H7 (cell line): ENCODE results near the gene ADAM15. TPM values are rescaled to one million over a fixed set of nuclear protein-coding genes. Genes with fewer than 3 reads are reported as not detected.

Experiments used
- DNase-seq: peaks from one replicate; pipeline ENCODE4 v3.0.0; 2012
- H3K27me3 ChIP-seq: 2 replicates; pipeline ENCODE4 v1.6.0; 2011; ENCODE audit warnings: mild to moderate bottlenecking, low read length; ENCODE audit not compliant: control insufficient read depth, insufficient read depth
- H3K36me3 ChIP-seq: replicated peaks from 2 replicates; pipeline ENCODE4 v1.5.1; 2011; ENCODE audit warnings: low read length; ENCODE audit not compliant: control insufficient read depth, insufficient read depth
- H3K4me3 ChIP-seq: 2 replicates; pipeline ENCODE4 v1.5.1; 2011; ENCODE audit warnings: low read depth, mild to moderate bottlenecking, control low read depth, low read length, moderate library complexity; ENCODE audit not compliant: insufficient read depth
- total RNA-seq: library from RNA; depleted of rRNA; stranded (reverse); fragments of >200 nt; shearing (Covaris generic); gene quantifications from 2 replicates; pipeline ENCODE4 v1.2.3, GENCODE V29; 2014

The ADAM15 gene
- total RNA-seq, 1 experiment from 2014 or later: 34.9 TPM

DNA sequence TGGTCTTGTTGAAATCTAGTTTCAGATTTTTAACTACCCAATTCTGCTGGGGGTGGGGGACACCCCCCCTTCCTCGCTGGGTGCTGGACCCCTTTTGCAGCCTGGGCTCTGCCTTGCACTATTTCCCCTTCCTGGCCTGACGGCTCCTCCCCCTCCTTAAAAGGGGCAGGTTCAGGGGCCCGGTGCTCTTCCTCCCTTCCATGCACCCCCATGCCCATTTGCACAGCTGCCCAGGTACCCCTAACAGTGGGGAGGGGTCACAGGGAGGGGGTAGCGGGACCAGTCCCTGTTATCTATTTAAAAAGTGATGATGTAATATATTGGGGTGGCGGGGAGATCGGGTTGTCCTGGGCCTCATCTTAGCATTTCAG is 33.2 kb upstream of the ADAM15 start:
- peak; percentile 62 for DNase-seq
- Histone ChIP-seq H3K27me3 (no peaks in the 10 kb centered on the region), H3K4me3 (peak overlapping the region; percentile 49), H3K36me3 (peaks cover 7% of the 10 kb centered on the region)

DNA sequence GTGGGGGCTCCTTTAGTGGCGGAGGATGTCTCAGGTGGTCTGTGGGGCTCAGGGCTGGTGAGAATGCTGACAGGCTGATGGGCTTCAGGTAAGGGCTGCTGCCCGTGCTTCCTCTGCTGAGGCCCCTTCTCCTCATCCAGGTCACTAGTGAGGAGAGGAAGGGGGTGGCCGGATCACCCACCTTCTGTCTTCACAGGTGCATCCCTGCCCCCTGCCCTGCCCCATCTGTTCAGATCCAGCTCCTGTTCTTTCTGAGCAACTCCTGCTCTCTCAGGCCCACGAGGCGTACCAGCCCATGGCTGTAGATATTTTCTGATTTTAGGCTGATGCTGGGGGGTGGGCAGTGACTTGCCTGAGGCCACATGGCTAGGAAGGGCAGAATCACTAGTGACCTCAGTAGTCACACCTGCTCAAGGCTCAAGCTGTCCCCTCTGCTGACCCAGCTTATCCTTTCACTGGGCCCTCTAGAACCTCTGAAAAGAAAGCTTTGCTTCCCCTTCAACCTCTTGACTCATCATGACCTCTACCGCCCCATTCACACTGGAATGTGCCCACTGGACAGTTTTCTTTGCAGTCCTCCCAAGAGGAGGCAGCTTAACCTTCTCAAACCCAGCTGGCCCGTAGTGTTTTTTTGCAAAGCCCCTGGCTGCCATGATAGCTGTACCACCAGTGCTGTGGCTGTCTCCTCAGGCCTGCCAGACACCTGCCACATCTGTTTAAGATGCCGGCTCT is 32.3 kb upstream of the ADAM15 start:
- DNase-seq: no peak
- H3K4me3 ChIP-seq: no peak overlapping the region
- no peaks in the 10 kb centered on the region; the same call in 1 of the 2 replicates for H3K27me3 ChIP-seq
- peaks cover 7% of the 10 kb centered on the region for H3K36me3 ChIP-seq

DNA sequence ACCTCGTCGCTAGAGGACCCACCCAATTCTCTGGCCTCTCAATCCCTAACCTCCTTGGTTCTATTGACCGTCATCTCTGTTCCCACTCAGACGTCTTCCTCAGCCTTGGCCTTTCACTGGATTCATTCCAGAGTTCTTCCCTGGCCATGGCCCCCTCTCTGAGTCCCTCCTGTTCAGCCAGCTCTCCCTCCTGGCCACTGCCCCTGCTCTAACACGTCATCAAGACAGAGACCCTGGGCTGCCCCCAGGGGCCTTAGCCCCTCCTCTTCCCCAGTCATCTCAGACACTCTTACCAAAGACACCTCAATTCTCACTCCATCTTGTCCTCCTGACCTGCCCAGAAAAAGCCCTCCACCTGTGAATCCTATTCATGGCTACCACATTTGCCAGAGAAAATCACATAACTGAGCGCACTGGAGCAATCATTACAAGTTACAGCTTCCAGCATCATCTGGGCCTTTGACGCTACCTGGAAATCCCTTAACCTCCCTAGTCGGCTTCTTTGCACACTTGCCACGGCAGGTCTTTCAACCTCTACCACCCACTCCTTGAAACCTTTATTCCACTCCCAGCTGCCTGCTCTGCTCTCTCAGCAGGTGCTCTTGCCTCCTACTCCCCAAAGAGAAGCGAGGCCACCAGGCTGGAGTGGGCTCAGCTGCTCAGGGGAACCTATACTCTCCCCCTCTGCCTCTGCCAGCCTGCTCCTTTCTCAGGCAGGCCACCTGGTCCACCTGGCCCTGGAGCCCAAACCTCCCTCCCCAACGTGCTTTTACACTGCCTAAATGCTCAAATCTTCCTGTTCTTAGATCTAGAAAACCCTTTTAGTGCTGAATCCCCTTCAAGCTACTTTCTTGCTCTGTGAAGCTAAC is 31.5 kb upstream of the ADAM15 start:
- DNase-seq: peak; percentile 41
- H3K36me3 ChIP-seq: peaks cover 5% of the 10 kb centered on the region
- no peaks in the 10 kb centered on the region; the same call in 1 of the 2 replicates for H3K27me3 ChIP-seq
- H3K4me3 ChIP-seq: no peak overlapping the region

DNA sequence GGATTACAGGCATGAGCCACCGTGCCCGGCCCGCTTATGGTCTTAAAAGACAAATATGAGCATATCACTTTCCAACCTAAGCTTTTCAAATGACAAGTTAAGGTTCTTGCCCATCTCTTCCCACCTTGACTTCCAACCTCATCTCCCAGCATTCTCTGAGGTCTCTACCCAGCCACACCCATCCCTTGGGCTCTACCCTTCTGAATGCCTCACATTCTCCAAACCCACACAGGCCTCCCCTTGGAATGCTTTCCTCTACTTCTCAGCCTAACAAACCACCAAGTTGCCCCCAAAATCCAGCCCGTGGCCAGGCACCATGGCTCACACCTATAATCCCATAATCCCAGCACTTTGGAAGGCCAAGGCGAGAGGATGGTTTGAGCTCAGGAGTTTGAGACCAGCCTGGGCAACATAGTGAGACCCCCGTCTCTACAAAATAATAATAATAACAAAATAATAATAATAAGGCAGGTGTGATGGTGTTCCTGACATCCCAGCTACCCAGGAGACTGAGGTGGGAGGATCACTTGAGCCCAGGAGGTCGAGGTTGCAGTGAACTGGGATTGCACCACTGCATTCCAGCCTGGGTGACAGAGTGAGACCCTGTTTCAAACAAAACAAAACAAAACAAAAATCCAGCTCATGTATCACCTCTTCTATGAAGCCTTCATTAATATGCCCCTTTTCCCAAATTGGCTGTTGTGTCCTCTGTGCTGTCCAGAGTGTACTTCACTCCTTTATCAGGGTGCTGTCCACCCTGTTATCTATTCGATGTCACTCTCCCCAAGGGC is 28.8 kb upstream of the ADAM15 start:
- DNase-seq: no peak
- Histone ChIP-seq H3K4me3 (no peak overlapping the region), H3K27me3 (no peaks in the 10 kb centered on the region; the same call in 1 of the 2 replicates), H3K36me3 (no peaks in the 10 kb centered on the region)

DNA sequence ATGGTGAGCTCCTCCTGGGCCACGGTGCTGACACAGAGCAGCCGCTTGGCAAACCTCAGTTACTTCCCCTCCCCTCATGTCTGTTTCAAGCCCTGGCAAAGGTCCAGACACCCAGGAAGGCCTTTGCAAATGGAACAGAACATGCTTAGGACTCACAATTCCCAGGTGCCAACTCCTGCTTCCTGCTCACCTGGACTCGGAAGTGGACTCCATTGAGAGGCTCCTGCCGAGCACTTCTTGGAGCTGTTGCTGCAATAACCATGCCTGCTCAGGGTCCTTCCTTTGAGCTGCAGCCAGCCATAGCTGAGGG is 28.2 kb upstream of the ADAM15 start:
- DNase-seq: no peak
- Histone ChIP-seq H3K36me3 (no peaks in the 10 kb centered on the region), H3K4me3 (no peak overlapping the region), H3K27me3 (no peaks in the 10 kb centered on the region; the same call in 1 of the 2 replicates)

DNA sequence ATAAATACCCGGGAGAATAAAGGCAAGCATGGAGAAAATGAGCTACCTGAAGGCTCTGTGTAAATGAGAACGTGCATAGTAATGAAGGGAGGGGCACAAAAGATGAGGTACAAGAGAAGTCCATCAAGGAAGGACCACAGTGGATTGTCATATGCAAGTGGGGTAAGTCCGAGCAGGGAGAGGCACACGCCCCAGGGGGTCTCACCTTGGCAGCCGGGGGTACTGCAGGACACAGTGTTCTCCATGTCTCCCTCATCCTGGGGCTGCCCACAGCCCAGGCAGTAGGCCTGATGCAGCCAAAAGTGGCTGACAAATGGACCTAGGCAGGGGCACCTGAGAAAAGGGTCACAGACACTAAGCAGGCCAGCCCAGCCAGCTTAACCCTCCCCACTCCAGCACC is 27.5 kb upstream of the ADAM15 start:
- DNase-seq: peak; percentile 51
- H3K4me3 ChIP-seq: no peak overlapping the region
- H3K27me3 ChIP-seq: no peaks in the 10 kb centered on the region; the same call in 1 of the 2 replicates
- no peaks in the 10 kb centered on the region for H3K36me3 ChIP-seq

DNA sequence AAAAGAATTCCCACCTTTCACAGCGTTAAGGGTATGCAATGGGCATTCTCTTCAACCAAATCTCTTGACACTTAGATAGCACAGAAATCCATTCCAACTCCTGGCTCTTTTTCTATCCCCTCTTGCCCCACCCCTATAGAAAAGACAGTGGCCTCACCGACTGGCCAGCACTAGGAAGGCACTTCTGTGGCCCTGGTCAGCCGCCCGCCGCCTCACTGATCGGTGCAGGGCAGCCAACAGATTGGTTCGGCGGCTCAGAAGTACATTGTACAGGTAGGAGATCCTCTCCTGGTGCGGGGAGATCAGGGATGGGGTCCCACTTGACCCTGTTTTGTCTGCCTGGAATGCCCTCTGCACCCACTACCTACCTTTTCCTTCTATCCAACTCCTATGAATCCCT is 26.8 kb upstream of the ADAM15 start:
- Histone ChIP-seq H3K4me3 (no peak overlapping the region), H3K27me3 (no peaks in the 10 kb centered on the region; the same call in 1 of the 2 replicates), H3K36me3 (no peaks in the 10 kb centered on the region)
- DNase-seq: no peak

DNA sequence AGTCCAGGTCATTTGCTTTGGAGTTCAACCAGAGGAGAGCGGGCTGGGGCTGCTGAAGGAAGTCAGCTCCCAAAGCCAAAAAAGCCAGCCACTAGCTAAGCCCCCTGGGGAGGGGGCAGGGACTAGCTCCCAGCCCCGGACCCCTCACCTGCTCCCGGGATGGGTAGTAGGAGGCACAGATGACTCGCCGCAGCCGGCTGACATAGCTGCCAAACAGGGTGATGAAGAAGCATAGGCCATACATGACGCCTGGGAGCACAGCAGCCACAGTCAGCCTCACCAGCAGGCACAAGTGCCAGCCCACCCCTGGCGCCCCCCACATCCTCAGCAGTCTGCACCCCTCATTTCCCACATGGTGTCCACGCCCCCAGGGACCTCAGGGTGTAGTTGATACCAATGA is 25.0 kb upstream of the ADAM15 start:
- Histone ChIP-seq H3K4me3 (no peak overlapping the region), H3K36me3 (no peaks in the 10 kb centered on the region), H3K27me3 (no peaks in the 10 kb centered on the region; the same call in 1 of the 2 replicates)
- DNase-seq: peak; percentile 64

DNA sequence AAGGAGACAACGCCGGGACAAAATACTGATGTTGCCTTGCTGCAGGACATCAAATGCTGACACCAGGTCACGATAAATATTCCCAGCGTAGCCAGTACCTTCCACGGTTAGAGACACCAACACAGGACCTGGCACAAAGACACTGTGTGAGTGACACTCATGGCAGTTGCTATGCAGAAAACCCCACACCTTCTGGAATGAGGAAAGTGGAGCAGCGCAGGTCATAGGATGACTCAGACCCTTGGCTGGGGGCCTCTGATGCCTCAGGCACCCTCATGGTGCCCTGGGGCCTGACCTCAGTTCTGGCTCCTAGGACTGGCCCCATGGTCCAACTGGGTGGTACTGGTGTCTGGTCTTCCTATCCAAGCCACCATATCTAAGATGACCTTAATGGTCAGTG is 24.5 kb upstream of the ADAM15 start:
- Histone ChIP-seq H3K36me3 (no peaks in the 10 kb centered on the region), H3K27me3 (no peaks in the 10 kb centered on the region; the same call in 1 of the 2 replicates), H3K4me3 (no peak overlapping the region)
- DNase-seq: no peak

DNA sequence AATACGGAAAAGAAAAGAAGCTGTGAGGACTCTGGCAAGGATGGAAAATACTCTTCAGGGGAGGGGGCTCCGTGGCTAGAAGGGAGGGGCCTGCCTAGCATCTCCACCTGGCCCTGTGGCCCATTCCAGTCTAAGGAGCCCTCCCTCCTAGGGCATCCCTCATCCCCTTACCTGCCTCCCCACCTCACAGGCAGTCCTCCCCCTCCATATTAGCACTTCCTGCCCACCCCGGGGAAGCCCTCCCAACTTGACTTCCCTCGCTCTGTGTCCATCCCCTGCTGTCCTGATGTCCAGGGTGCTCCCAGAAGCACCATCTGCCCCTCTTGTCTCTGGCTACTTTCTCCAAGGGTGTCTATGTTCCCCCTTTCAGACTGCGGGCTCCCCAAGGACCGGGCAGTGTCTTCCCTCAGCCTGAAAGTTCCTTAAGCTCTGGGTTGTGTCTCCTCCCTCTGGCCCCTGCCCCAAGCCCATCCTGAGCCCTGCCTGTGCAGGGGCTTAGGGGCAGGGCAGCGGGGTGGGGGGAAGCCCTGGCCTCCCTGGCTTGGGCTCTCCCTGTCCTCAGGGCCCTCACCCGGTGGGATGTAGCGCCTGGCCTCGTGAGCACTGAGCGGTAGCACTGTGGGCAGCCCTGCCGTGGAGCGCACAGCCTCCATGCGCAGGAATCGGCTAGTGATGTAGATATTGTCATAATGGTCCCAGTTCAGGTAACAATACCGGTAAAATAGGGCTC is 21.4 kb upstream of the ADAM15 start:
- Histone ChIP-seq H3K4me3 (no peak overlapping the region), H3K36me3 (no peaks in the 10 kb centered on the region), H3K27me3 (no peaks in the 10 kb centered on the region)
- no peak for DNase-seq

DNA sequence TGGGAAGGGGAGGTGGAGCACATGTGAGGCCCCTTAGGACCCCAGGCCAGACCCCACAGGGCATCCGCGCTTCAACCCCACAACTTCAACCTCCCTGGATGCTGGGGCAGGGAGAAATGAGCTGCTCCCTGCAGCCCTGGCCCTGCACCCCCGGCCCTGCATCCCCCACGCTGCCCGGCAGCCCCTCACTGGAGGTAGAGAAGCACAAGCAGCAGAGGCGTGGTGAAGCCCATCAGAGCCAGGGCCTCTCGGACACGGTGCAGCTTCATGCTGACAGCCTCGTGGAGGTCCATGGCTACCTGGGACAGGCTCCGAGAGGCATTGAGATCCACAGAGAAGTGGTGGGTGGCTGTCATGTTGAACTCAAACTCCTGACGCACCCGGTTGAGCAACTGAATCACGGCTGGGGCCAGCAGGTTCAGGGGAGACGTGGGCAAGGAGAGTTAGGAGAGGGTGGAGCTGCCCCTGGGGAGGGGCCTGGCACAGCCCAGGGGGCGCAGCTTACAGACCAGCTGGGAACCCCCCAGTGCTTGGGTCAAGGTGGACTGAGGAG is 20.8 kb upstream of the ADAM15 start:
- Histone ChIP-seq H3K4me3 (no peak overlapping the region), H3K36me3 (no peaks in the 10 kb centered on the region), H3K27me3 (no peaks in the 10 kb centered on the region)
- no peak for DNase-seq

DNA sequence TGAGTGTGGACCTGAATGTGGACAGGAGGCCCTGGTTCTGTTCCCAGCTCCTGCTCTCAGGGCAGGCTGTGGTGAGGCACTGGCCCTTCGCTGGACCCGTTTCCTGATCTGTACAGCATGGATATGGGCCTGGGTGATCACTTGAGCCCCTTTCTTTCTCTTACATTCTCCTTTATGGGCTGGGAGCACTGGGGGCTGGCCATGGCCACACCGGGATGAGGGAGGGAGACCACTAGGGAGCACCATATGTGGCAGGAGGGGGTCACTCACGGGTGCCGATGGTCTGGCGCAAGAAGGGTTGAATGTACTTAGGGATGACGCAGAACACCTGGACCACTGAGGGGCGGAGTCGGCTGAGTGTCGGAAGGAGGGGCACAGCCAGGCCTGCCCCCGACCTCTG is 20.2 kb upstream of the ADAM15 start:
- H3K36me3 ChIP-seq: no peaks in the 10 kb centered on the region
- no peak for DNase-seq
- no peak overlapping the region for H3K4me3 ChIP-seq
- no peaks in the 10 kb centered on the region for H3K27me3 ChIP-seq

DNA sequence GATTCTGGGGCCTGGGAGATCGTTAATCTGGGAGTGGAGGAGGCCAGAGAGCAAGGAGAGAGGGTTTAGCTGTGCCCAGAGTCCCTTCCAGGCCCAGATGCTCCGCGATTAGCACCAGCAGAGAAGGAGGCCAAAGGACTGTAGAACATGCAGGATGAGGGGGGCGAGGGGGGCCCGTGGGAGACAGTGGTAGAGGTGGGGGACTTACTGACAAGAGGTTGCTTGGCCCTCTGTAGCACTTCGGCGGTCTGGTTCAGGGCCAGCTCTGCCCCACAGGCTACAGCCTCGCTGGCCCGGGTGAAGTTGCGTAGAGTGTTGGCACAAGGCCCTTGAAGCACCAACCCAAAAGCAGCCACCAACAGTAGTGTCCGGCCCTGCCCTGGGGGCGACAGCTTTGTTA is 18.2 kb upstream of the ADAM15 start:
- Histone ChIP-seq H3K36me3 (no peaks in the 10 kb centered on the region), H3K4me3 (no peak overlapping the region), H3K27me3 (no peaks in the 10 kb centered on the region)
- no peak for DNase-seq

DNA sequence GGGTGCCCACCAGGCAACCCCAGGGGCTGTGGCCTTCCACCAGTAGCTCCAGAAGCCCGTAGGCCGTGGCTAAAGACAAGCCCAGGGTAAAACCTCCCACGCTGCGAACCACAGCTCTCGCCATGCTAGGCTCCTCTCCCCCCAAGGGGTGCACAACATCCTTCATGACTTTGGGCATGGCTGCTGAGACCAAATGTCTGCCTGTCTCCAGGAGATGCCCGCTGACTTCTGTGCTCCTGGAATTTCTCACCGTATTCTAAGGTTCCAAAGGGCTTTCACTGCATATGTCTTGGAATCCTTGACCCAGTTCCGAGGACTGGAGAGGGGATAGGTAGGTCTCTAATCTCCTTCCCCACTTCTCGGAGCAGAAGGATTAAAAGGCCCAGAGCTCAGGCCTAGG is 17.6 kb upstream of the ADAM15 start, which contains the start of the genes DCST1 and DCST2:
TSS of gene DCST1 (plus strand) at position 301 of the 400 bp plus-strand sequence. CDS start 213 bp downstream, outside the sequence.
TSS of gene DCST2 (minus strand) at position 258 of the 400 bp plus-strand sequence. CDS start at position 178, 80 bp downstream.
- H3K27me3 ChIP-seq: peaks cover 3% of the 10 kb centered on the region; the same call in 1 of the 2 replicates
- H3K36me3 ChIP-seq: no peaks in the 10 kb centered on the region
- no peak within 1 kb of the TSS for H3K4me3 ChIP-seq
- DNase-seq: no peak
